Mesenteric fat pad (tissue), 1 donor: ENCODE measurements around the gene NLGN2. TPM values are rescaled to one million over a fixed set of nuclear protein-coding genes. Genes with fewer than 3 reads are reported as not detected.

Source experiments
- DNase-seq: peaks from one replicate; pipeline ENCODE4 v3.0.0-alpha.2; 2020; ENCODE audit warnings: low spot score
- total RNA-seq: library from RNA; stranded (reverse); fragmentation: NEBNext Ultra II Directional; extraction: Animal tissue kit (Norgen Biotek cat#: 25700); gene quantifications from one replicate; pipeline ENCODE4 v1.2.1, GENCODE V29; 2021
- donor health status: DM: yes; HTN: yes; CAD: no.

Gene NLGN2
- total RNA-seq, 1 donor from 2014 or later, result 21.0 TPM

DNA sequence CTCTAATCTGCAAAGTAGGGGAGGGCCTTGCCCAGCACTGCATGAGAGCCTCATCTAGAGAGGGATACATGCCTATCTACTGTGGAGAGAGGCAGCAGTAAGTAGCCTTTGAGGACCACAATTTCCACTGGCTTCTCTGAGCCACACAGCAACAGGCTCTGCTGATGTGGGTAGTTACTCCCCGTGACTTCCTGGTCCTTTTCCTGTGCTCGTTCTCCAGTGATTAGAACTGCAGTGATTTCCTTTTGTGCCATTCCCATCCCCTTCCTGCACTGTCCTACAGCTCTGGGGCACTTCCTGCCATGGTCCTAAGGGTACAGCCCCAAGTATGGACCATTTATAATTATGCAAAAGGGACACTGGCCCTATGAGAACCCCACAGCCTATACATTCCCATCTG is 16.3 kb upstream of the NLGN2 start:
- no peak for DNase-seq

DNA sequence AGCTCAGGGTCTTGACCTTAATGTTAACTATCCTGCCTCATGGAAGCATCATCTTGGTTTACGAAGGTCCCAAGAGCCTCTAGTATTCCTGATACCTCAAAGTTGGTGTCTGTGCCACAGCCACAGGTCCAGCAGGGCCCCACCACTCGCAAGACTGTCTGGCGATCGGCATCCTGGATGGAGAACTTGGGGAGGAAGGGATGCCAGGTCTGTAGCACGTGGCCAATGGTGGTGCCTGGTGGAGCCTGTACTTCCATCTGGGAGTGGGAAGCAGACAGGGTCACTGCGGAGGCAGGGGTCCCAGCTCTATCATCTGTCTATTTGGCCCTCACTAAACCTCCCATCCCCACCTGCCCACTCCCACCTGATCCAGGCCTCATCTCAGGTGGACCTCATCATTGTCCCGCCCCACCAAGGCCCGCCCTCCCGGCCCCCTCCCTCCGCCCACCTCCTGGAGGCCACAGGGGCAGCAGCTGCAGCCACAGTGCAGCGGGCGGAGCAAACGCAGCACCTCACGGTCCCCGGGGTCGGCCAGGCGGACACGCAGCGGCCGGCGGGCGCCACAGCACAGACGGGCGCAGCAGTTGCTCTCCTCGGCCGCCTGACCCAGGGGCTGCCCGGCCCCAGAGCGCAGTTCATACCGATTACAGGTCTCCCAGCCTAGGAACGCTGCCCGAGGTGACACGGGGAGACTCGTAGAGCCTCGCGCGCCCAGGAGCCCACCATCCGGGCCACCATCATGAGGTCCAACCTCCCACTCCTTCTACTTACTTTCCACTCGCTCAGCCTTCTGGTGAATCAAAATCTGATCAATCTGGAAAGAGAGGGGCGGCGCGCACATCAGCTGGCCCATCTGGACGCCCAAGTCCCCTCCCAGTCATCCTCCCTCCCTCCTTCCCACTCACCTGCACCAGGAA is 14.7 kb upstream of the NLGN2 start:
- no peak for DNase-seq

DNA sequence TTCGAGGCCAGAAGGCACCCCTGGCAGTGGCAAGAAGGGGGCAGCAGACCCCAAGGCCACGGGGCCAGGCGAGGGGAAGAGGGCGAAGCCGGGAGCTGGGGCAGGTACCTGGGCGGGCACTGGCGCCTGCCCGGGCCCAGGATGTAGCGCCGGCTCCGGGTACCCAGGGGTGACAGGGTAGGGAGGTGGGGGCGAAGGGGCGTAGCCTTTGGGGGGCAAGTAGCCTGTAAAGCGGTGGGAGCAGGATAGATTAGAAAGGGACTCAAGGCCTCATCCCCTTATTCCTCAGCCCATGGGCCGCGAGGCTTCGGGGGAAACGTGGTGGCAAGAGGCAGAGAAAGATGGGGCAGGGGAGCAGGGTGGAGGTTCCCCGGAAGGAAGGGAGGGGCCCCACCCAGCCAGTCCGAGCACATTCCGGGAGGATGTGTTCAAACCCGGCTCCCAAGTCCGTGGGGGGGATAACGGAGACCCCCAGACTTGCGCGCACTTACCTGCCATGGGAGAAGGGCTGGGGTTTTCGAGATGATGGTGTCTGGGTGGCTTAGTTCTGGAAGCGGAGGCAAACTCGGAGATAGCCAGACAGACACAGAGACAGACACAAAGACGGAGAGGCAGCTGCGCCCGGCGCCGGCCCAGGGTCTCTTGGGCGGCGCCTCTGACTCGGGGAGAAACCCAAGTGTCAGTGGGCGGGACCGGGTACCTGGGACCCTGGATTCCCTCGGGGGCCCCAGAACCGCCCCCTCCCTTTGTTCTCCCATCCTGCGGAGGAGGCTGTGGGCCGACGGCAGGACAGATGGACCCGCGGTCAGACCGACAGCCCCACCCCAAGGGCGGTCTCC is 13.8 kb upstream of the NLGN2 start:
- DNase-seq, result no peak

DNA sequence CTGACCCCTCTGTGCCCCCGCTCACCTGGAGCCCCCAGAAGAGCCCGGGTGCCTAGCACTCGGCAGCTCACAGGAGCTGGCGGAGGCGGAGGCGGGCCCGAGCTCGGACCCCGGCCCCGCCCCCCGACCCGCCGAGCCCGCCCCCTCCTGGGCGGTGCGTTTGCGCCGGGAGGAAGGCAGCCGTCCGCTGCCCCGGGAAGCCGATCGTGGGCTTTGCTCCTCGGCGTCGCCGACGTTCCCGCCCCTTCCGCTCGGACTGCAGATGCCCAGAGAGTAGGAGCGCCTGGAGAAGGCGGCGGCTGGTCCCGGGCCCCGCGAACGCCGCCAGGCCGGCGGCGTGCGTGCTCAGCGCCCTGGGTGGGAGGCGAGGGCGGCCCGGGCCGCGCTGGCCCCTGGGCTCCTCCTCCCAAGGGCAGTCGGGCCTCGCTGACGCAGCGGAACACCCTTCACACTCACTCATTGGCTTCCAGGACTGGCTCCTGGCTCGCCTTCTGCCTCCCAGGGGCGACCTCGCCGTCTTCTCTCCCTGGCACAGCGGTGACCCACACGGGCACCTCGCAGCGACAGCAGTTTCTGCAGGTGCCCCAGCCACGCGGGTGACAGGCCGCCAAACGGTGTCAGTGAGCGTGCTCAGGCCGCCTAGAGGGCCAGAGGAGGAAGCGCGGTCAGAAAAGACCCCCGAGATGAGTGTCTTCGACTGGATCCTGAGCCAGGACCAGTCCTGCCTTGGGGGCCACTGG is 13.0 kb upstream of the NLGN2 start, which contains the start of gene PLSCR3:
PLSCR3 (minus strand) TSS at position 74 of the 740 bp plus-strand sequence. CDS start 415 bp downstream, outside the sequence.
- peak; percentile 95 for DNase-seq

DNA sequence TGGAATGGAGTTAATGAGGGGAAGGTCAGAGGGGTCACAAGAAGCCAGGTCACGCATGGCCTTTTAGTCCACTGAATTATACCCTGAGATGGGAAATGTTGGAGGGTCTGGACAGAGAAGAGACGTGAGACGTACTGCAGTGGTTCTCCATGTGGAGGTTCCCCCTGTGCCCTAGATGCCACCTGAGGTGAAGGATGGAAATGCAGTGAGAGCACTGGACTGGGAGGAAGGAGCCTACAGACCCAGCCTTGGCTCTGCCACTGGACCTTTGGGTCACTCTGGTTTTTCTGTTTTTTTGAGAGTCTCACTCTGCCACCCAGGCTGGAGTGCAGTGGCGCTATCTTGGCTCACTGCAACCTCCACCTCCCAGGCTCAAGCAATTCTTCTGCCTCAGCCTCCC is 11.5 kb upstream of the NLGN2 start:
- no peak for DNase-seq

DNA sequence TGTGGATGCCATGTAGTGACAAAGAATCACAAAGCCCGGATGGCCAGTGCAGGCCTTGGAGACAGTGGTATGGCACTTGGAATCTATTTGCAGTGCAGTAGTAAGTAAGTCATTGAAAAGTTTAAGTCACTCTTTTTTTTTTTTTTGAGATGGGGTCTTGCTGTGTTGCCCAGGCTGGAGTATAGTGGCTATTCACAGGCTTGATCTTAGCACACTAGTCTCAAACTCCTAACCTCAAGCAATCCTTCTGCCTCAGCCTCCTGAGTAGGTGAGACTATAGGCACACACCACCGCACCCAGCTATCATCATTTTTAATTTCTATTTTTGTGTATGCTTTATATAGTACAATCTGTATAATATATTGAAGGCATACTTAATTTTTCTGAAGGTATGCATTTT is 9.0 kb upstream of the NLGN2 start:
- DNase-seq, result no peak

DNA sequence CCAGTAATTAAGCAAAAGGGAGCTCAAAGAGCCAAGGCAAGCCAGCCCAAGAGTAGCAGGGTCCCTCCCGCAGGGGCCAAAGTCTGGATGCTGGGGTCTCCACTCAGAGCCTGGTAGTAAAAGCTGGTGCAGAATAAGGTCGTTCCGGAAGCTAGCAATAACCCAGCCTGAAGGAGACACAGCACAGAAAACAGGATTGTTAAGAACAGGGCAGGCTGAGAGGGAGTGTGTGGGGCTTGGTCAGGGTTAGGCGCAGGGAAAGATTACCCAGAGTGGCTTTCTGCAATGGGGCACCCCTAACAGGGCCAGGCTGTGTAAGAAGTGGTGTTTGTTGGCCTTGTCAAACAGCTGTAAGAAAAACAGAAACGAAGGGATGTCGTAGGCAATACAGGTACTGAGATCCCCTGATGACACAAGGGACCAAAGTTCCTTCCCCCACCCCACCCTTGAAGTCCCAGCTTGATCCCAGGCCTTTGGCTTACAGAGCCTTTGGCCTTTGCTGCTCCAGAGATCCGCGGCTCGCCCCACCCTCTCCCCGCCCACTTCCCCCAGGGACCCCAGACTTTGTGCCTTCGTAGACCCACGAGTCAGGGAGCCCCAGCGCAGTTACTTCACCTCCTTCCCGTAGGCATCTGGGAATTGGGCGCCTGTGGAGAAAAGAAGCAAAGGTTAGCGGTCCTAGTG is 4.5 kb upstream of the NLGN2 start:
- no peak for DNase-seq

DNA sequence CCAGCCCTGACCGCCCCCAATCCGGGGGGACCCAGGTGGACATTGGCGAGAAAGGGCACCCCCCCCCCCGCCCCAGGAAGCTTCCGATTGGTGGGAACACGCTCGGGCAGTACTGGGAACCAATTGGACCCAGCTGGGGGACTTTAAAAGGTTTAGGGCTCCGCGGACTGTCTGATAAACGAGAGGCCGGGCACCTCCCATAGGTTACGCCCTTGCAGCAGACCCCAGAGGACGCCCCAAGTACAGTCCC is 4.0 kb upstream of the NLGN2 start:
- DNase-seq, result no peak

DNA sequence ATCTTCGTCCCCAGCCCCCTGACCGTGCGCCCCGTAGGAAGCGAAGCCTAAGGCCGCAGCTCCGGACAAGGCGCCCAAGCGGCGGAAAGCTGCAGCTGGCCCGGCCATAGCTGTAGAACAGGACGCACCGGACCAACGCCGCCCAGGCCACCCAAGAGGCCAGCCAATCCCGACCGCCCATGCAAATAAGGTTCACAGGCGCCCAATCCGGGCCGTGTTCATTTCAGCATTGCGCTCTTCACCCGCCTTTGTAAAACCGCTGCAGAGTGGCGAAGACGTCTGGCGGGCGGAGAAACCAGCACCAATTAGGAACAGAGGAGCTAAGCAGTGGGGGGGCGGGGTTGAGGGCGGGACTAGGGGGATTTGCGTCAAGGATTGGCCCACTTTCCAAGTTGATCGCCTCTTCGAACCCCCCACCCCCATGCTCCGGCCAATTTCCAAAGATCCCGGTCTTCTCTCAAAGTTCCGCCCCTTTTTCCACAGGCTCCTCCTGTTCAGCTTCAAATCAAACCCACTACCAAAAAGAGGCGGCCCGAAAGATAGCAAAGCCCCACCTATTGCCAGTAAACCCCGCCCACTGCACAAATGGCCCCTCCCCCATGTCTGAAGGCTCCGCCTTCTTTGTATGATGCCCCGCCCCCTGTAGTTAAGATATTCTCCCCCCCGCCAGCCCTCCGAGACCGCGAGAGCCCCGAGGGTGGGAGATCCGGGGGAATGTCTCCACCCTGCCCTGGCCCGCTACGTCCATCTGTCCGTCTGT is 3.5 kb upstream of the NLGN2 start, which contains the start of gene TMEM256:
TMEM256 (minus strand) TSS at position 121 of the 760 bp plus-strand sequence; CDS start at position 108, 13 bp downstream.
- peak; percentile 98 for DNase-seq

DNA sequence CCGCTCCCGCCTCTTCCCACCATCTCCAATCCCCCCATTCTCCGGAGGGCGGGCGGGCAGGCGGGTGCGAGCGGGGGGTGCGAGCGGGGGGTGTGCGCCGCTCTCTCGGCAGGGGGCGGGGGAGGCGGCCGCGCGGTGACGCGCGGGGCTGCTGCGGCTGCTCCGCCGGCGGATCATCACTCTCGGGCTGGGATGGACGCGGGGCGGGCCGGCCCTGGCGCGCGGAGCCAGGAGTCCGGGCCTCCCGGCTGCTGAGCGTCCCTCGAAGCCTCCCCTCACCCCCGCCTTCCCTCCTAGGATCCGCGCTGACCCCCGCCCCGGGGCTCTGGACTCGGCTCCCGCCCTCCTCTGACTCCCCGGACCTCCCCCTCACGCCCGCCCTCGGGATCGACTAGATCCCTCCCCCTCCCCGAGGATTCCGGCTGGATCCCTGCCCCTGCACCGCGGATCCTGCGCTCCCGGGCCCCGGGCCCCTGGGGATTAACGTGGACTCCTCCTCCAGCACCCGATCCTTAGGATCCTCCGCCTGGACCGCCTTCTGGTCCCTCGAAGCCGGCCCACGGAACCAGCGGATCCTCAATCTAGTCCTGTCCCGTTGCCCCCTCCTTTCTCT is 2.8 kb upstream of the NLGN2 start:
- no peak for DNase-seq

DNA sequence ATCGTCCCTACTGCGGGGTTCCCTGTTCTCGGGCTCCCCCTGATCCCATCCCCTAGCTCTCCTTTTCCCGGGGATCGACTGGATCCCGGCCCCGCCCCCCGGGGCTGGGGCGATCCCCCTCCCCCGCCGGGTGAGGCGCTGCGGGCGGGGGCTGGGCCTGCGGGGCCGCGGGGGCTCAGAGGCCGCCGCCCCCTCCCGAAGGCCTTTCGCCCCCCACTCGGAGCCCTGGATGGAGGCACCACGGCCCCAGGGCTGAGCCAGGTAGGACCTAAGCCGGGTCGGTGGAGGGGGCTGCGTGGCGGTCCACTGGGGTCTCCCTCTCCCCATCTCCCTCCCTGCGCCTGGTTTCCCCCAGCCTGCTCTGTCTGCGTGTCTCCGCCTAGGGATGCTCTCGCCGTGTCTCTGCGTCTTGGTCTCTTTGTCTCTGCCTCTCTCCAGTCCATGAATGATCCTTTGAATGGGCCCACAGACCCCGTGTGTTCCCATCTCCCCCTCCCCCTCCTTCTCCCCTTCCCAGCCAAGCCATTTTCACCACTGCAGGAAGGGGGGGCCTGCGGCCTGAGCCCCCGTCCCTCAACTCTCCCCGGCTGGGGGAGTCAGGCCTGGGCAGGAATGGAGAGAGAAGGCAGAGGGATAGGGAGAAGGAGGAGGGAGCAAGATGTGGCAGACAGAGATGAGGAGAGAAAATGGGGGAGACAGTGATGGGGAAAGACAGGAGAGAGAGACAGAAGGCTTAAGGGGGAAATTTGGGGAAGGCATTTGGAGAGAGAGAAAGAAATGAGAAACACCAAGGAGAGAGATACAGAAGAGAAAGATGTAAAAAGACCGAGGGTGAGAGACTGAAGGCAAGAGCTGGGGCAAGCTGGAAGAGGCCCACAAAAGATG is 2.1 kb upstream of the NLGN2 start:
- no peak for DNase-seq

DNA sequence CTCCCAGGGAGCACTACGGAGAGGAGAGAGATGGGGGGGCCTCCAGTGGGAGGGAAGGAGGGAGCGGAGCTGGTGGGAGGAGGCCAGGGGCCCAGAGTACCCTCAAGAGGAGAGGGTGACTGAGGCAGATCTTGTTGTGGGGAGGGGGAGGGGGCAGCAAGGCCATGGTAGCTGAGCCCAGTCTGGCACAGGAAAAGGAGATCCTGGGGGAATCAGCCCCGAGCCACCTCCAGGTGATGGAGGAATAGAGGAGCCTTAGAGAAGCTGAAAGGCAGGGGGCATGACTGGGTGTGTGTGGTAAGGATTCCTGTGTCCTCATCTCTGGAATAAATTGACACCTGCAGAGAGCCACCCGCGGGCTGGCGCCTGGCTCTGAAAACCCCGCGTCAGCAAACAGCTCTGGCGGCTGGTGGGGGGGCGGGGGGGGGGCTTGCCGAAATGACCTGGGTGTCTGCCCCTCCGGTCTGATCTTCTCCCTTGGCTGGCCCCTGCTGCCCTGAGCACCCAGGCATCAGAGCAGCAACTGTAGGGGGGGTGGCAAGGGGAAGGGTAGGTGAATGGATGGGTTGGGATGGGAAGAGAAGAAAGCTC is 1.3 kb upstream of the NLGN2 start:
- no peak for DNase-seq

DNA sequence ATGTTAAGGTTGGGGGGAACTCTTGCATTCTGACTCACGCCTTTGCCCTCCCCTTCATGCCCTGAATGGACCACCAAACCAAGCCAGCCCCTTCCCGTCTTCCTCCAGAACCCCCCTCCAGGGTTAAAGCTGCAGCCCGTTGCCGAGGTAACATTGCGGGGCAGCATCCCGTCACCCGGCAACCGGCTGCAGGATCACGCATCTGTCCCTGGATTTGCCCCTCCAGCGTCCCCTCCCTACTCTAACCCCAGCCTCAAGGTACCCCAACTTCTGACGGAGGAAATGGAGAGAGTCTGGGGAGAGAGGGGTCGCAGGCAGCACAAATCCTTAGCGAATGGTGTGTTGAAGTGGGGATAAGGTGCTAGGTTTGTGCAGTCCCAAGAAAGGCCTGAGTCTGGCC is 563 bp upstream of the NLGN2 start:
- no peak for DNase-seq

DNA sequence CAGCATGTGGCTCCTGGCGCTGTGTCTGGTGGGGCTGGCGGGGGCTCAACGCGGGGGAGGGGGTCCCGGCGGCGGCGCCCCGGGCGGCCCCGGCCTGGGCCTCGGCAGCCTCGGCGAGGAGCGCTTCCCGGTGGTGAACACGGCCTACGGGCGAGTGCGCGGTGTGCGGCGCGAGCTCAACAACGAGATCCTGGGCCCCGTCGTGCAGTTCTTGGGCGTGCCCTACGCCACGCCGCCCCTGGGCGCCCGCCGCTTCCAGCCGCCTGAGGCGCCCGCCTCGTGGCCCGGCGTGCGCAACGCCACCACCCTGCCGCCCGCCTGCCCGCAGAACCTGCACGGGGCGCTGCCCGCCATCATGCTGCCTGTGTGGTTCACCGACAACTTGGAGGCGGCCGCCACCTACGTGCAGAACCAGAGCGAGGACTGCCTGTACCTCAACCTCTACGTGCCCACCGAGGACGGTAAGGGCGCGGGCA is 645 bp downstream of the NLGN2 start:
- DNase-seq, result no peak

DNA sequence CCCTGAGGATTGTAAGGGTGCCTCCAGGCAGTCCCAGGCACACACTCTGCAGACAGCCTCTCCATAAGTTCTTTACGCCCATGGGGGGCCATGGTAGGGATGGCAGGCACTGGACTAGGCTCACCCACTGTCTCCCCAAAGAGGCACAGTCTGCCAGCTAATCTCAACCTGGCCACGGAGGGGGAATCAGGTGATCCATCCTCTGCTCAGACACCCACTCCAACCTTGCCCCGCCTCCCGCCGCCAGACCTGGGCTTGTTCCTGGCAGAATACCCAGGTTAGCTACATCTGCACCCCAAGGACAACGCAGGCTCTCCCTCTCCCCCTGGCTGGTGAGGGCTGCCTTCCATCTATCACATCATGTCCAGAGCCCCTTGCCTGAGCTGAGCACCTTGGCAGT is 1.2 kb downstream of the NLGN2 start:
- no peak for DNase-seq

DNA sequence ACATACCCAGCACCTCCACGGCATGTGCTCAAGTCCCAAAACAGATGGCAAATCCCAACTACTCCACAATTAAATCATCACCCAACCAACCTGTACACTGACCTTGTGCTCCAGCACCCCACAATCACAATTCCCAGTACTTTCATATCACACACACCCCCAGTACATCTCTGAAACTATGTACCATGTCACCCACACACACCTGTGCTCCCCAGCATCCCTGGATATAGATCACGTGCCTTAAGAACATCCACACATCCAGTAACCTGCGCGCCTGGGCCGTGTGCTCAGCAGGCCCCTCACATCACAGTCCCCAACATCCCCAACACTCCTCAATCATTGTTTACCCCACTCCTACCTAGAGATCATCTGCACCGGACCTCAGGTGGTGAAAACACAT is 2.1 kb downstream of the NLGN2 start:
- DNase-seq, result no peak

DNA sequence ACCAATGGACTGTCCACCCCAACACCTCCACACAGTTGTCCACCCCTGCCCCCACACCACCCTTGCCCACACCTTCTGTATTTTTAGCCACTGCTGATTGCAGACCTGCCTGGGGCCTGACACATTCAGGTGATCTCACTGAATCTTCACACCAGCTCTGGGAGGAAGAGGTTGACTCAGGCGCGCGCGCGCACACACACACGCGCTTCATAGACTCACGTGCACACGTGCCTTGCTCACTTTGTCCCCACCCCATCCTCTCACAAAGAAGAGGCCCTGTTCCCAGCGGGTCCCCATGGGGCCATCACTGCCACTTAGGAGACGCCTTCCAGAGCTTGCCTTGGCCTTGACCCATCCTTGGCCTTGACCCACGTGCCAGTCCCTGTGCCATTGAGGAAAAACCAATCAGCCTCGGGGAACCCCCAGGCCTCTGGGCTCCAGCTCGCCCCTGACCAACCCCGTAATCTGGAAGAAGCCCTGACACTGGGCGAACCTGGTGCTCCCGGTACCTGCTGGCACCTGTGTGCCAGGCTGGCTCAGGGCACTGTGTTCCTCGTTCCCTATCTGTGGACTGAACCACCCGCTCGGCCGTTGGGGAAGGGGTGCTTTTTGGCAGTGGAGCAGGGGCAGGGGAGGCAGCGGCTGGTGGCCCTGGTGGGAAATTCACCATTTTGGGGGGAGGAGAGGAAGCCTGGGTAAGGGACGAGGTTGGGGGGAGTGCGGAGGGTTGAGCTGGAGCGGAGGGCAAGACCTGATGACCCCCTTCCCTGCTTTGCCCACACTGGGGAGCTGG is 3.2 kb downstream of the NLGN2 start:
- DNase-seq, result no peak

DNA sequence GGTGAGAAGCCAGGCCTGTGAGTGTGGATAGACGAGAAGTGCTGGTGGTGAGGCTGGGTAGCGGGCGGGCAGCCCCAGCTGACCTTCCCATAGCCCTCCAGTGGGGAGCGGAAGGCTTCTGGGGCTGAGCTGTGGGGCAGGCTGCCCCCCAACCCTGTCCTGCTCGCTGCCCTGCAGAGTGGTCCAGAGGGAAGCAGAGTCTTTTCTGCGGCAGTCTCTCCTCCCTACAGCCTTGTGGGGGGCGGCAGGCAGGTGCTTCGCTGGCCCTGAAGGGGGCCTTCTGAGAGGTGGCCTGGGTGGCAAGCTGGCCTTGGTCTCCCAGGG is 3.7 kb downstream of the NLGN2 start:
- no peak for DNase-seq
